T-helper 1 cell treated with Interleukin-12 subunit alpha and Interleukin-12 subunit beta and Interleukin-4 antibody, amounts not matched to agents 30 μg/mL and 1 μg/mL, for 36 hours (primary cell): ENCODE measurements around the gene ECEL1.
"Not testable (repeated sequence)": the region's sequence is repeated elsewhere in the genome, so short reads cannot be mapped to it uniquely, and the experiment has no call there.

Source experiments
- H3K27ac Mint-ChIP-seq: one replicate; pipeline ENCODE4 v1.8.0; 2021; ENCODE audit warnings: mild to moderate bottlenecking, mixed read lengths
- H3K27me3 Mint-ChIP-seq: one replicate; pipeline ENCODE4 v1.8.0; 2021; ENCODE audit warnings: low read depth, mixed read lengths
- H3K36me3 Mint-ChIP-seq: one replicate; pipeline ENCODE4 v1.8.0; 2021; ENCODE audit warnings: low read depth, mixed read lengths
- H3K4me1 Mint-ChIP-seq: one replicate; pipeline ENCODE4 v1.8.0; 2021; ENCODE audit warnings: low read depth, mixed read lengths
- H3K4me3 Mint-ChIP-seq: one replicate; pipeline ENCODE4 v1.8.0; 2021; ENCODE audit warnings: mild to moderate bottlenecking, moderate library complexity, mixed read lengths
- H3K9me3 Mint-ChIP-seq: one replicate; pipeline ENCODE4 v1.8.0; 2021; ENCODE audit warnings: mixed read lengths

The ECEL1 gene

GRCh38 chr2:232457121-232458011, 30.3 kb downstream of the ECEL1 start:
- H3K27ac Mint-ChIP-seq: no peak overlapping the region
- H3K4me1 Mint-ChIP-seq: no peaks in the 10 kb centered on the region
- H3K9me3 Mint-ChIP-seq: no peaks in the 10 kb centered on the region
- peaks cover 8% of the 10 kb centered on the region for H3K27me3 Mint-ChIP-seq
- H3K36me3 Mint-ChIP-seq: no peaks in the 10 kb centered on the region
- no peak overlapping the region for H3K4me3 Mint-ChIP-seq

GRCh38 chr2:232456296-232457120, 31.1 kb downstream of the ECEL1 start:
- H3K4me1 Mint-ChIP-seq: no peaks in the 10 kb centered on the region
- no peaks in the 10 kb centered on the region for H3K36me3 Mint-ChIP-seq
- no peaks in the 10 kb centered on the region for H3K9me3 Mint-ChIP-seq
- no peak overlapping the region for H3K4me3 Mint-ChIP-seq
- H3K27me3 Mint-ChIP-seq: peaks cover 6% of the 10 kb centered on the region
- H3K27ac Mint-ChIP-seq: no peak overlapping the region

DNA sequence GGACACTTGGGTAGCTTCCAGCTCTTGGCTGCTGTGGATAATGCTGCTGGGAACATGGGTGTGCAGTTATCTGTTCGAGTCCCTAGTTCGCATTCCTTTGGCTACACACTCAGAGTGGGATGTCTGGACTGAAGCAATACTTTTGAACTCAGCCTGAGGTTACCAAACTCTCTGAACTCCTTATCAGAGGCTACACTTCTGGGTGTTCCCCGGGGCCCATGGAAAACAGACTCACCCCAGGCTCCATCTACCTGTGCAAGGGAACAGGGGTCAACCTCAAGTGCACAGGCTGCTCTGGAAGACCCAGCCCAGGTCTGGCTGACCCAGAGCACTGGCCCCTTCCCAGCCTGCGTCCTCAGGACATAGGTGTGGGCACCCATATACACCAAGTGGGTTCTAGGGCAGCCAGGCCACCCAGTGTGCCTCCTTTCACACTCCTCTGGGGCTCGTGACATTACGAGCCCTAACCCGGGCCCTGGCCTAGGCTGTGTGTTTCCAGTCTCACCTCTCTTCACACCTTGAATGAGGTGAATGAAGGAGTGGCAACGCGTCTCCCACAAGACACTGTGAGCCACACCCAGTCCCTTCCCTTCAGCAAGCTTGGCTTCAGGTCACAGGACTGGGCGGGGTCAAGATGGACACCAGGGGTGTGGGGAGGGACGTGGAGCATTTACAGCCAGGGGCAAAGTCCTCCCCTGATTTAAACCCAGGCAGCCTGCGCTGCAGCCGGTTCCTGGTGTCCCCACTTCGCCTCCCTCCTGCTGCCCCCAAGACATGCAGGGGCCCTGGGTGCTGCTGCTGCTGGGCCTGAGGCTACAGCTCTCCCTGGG, 32.0 kb downstream of the ECEL1 start, which contains the start of gene ALPI:
Gene ALPI (plus strand): TSS at position 728 of the 830 bp plus-strand sequence. CDS start 47 bp downstream, at position 775.
- no peaks in the 10 kb centered on the region for H3K36me3 Mint-ChIP-seq
- no peaks in the 10 kb centered on the region for H3K4me1 Mint-ChIP-seq
- no peak within 1 kb of the TSS for H3K4me3 Mint-ChIP-seq
- H3K27ac Mint-ChIP-seq: no peak within 1 kb of the TSS
- peaks cover 6% of the 10 kb centered on the region for H3K27me3 Mint-ChIP-seq
- H3K9me3 Mint-ChIP-seq: no peaks in the 10 kb centered on the region

- Mint-ChIP-seq H3K9me3 (no peaks in the 10 kb centered on the region), H3K4me1 (no peaks in the 10 kb centered on the region), H3K36me3 (no peaks in the 10 kb centered on the region), H3K27ac (no peak overlapping the region), H3K27me3 (peaks cover 6% of the 10 kb centered on the region), H3K4me3 (no peak overlapping the region)
Observed at GRCh38 chr2:232454630-232455029, 33.0 kb downstream of the ECEL1 start.

DNA sequence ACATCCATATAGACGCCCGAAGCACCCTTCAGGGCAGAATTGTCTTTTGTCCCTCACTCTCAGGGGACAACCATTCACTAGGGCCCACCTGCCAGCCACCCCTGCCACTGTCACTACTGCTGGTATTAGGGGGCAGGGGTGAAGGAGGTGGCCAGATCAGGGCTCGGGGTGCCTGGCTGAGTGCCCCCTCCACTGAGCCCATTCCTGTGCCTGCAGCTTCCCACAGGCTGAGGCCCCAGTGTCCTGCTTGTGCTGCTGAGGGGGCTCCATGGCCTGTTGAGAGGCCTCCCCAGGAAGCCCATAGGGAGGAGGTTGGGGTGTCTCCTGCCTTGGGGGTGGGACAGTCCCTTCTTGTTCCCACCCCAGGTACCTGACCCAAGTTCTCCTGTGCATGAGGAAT, 36.0 kb downstream of the ECEL1 start:
- not testable (repeated sequence) for H3K9me3 Mint-ChIP-seq, H3K4me1 Mint-ChIP-seq, H3K36me3 Mint-ChIP-seq, H3K4me3 Mint-ChIP-seq, H3K27ac Mint-ChIP-seq, H3K27me3 Mint-ChIP-seq

DNA sequence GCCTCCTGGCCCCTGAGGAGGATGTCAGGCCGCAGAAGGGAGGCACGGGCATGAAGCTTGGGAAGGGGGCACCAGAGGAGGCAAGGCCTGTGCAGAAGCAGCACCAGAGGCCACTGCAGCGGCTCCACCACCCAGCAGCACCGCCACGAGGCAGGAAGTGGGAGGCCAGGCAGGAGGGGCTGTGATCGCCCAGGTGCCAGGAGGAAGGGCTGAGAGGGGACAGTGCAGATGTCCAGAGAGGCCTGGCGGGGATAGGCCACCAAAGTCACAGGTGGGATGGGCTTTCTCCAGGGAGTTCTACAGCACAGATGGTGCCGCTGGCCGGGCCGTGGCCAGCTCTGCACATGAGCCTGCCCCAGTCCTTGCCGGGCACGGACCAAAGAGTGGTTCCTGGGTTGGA, 37.7 kb downstream of the ECEL1 start:
- H3K4me3 Mint-ChIP-seq: no peak overlapping the region
- no peaks in the 10 kb centered on the region for H3K9me3 Mint-ChIP-seq
- H3K36me3 Mint-ChIP-seq: no peaks in the 10 kb centered on the region
- peaks cover 6% of the 10 kb centered on the region for H3K27me3 Mint-ChIP-seq
- H3K27ac Mint-ChIP-seq: no peak overlapping the region
- H3K4me1 Mint-ChIP-seq: no peaks in the 10 kb centered on the region

DNA sequence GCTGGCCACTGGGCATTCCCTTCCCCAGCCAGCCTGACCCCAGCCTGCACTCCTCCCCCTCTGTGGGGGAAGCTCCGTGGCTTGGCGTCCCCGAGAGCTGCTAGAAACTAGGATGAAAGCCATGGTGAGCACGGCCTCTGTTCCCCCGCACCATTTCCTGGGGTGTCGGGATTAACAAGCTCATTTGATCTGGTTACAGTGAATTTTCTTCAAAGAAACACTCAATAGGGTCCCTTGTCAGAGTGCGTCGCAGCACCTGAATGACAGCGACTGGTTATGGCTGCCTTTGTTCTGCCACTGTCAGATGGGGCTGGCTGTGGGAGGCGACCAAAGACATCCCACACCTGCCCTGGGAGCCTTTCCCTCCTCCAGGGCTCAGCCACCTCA, 39.3 kb downstream of the ECEL1 start:
- Mint-ChIP-seq H3K9me3 (no peaks in the 10 kb centered on the region), H3K4me1 (no peaks in the 10 kb centered on the region), H3K4me3 (no peak overlapping the region), H3K36me3 (no peaks in the 10 kb centered on the region), H3K27me3 (peaks cover 2% of the 10 kb centered on the region), H3K27ac (no peak overlapping the region)

- Mint-ChIP-seq H3K4me3 (no peak overlapping the region), H3K27me3 (no peaks in the 10 kb centered on the region), H3K9me3 (no peaks in the 10 kb centered on the region), H3K4me1 (no peaks in the 10 kb centered on the region), H3K27ac (no peak overlapping the region), H3K36me3 (no peaks in the 10 kb centered on the region)
Observed at GRCh38 chr2:232447638-232448303, 39.9 kb downstream of the ECEL1 start.

DNA sequence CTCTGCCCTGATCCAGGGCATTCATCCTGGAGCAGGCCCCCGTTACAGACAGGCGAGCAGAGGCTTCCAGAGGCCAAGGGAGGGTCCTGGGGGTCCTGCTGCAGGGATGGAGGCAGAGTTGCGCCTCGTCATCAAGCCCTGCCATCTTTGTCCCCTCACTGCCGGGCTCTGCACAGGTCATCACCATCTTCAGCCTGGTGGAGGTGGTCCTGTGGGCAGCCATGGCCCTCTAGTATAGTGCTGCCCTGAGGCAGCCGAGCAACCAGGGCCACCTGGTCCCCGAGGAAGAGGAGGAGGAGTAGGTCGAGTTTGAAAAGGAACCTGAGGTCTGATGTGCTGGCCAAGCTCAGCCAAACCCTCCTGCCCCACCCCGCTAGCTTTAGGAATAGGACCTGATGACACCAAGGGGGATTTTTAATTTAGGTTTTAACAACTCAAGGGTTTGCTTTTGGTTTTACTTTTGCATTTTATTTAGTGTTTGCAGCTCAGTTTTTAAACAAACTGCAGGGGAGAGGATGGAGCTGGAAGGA, 40.5 kb downstream of the ECEL1 start:
- Mint-ChIP-seq H3K4me1 (no peaks in the 10 kb centered on the region), H3K9me3 (no peaks in the 10 kb centered on the region), H3K4me3 (no peak overlapping the region), H3K36me3 (no peaks in the 10 kb centered on the region), H3K27ac (no peak overlapping the region), H3K27me3 (no peaks in the 10 kb centered on the region)

DNA sequence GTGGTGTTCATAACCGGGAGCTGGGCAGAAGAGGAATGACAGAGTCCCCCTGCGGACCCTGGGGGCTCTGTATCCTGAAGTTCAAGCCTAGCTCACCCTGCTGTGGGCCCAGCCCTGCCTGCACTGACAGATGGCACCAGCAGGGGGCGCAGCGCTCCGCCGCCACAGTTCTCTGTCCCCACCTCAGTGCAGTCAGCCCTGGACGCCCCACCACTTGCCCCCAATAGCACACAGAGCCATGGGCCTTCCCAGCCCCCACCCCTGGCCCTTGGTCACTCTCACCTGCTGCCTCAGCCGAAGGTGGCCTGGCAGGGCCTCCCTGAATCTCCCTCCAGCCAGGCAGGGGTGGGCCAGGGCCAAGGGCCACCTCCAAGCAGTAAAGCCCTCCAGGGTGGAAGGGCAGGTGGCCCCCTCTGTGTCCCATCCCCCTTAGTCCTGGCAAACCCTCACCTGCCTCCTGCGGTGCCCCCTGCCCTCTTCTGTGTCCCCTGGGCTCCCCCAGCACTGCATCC, 41.3 kb downstream of the ECEL1 start:
- not testable (repeated sequence) for H3K4me3 Mint-ChIP-seq, H3K27me3 Mint-ChIP-seq, H3K27ac Mint-ChIP-seq, H3K36me3 Mint-ChIP-seq, H3K9me3 Mint-ChIP-seq, H3K4me1 Mint-ChIP-seq

GRCh38 chr2:232445149-232445885, 42.3 kb downstream of the ECEL1 start:
- H3K9me3 Mint-ChIP-seq, H3K36me3 Mint-ChIP-seq, H3K27ac Mint-ChIP-seq, H3K4me3 Mint-ChIP-seq, H3K4me1 Mint-ChIP-seq, H3K27me3 Mint-ChIP-seq: not testable (repeated sequence)

DNA sequence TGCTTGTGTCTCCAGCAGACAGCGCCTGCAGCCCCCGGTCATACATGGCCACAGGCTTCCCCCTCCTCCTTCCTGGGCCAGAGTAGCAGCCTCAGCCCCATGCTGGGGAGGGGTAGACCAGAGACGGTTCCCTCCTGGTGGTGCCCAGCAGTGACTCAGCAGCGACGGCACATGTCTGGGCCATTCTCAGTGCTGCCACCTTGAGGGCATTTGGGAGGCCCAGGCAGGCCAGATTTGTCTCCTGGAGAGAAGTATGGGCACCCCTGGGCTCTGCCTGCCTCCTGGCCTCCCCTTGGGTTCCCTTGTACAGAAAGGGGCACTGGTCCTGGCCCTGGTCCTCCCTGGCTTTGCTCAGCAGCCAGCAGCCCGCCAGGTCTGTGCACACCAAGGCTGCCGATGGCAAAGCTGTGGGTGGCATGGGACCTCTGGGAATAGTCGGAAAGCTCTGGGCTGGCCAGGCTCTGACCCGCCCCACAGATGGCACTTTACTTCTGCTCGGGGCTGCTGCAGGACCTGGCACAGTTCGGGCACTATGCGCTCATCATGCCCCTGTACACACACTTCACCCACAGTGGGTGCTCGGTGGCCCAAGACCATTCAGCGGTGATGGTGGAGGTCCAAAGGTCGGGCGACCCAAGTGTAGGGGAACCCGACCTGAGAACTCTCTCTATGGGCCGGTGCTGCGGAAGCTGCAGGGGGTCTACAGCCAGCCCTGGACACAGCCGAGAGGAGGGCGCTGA, 43.1 kb downstream of the ECEL1 start:
- Mint-ChIP-seq H3K4me1 (no peaks in the 10 kb centered on the region), H3K27me3 (no peaks in the 10 kb centered on the region), H3K36me3 (no peaks in the 10 kb centered on the region), H3K4me3 (no peak overlapping the region), H3K27ac (no peak overlapping the region), H3K9me3 (no peaks in the 10 kb centered on the region)
